HTR-8/SVneo (cell line): ENCODE results near the gene KCNMB2.

ENCODE experiments used
- DNase-seq: peaks from one replicate; pipeline ENCODE4 v3.0.0; 2011; ENCODE audit warnings: low spot score, mixed read lengths; ENCODE audit not compliant: insufficient read length
- FAIRE-seq: peaks from 2 replicates; lab custom pipeline; 2011; peaks lifted over from hg19 to GRCh38; lab: Jason Lieb, UNC

The KCNMB2 gene

GRCh38 chr3:178778589-178778988 is 242.4 kb downstream of the KCNMB2 start:
- DNase-seq = no peak
- FAIRE-seq = no peak

- FAIRE-seq = no peak
- no peak for DNase-seq
These were observed 249.7 kb downstream of the KCNMB2 start for GRCh38 chr3:178785961-178786360.

- no peak for FAIRE-seq
These were observed 251.7 kb downstream of the KCNMB2 start for GRCh38 chr3:178787960-178788359.

GRCh38 chr3:178794711-178795110 is 258.5 kb downstream of the KCNMB2 start:
- FAIRE-seq (no peak), DNase-seq (no peak)

More at GRCh38 chr3:178787960-178788359, 251.7 kb downstream of the KCNMB2 start:
- DNase-seq = no peak

GRCh38 chr3:178795349-178795748 is 259.1 kb downstream of the KCNMB2 start:
- FAIRE-seq (no peak), DNase-seq (no peak)

GRCh38 chr3:178802259-178802658 is 266.0 kb downstream of the KCNMB2 start:
- DNase-seq = no peak
- no peak for FAIRE-seq

GRCh38 chr3:178802993-178803693 is 266.9 kb downstream of the KCNMB2 start:
- no peak for DNase-seq
- no peak for FAIRE-seq

- FAIRE-seq = no peak
- no peak for DNase-seq
These were observed 268.4 kb downstream of the KCNMB2 start for GRCh38 chr3:178804606-178805005.

GRCh38 chr3:178805741-178806140 is 269.5 kb downstream of the KCNMB2 start:
- DNase-seq (no peak), FAIRE-seq (no peak)

GRCh38 chr3:178806651-178807050 is 270.4 kb downstream of the KCNMB2 start:
- FAIRE-seq (no peak), DNase-seq (no peak)

GRCh38 chr3:178807694-178808093 is 271.5 kb downstream of the KCNMB2 start:
- FAIRE-seq (no peak), DNase-seq (no peak)

- DNase-seq = no peak
- FAIRE-seq = no peak
These were observed 272.5 kb downstream of the KCNMB2 start for GRCh38 chr3:178808748-178809147.

GRCh38 chr3:178810181-178810580 is 273.9 kb downstream of the KCNMB2 start:
- DNase-seq = no peak
- no peak for FAIRE-seq

GRCh38 chr3:178822722-178823121 is 286.5 kb downstream of the KCNMB2 start:
- no peak for FAIRE-seq

GRCh38 chr3:178823150-178823549 is 286.9 kb downstream of the KCNMB2 start:
- FAIRE-seq = no peak
- DNase-seq = no peak

More at GRCh38 chr3:178822722-178823121, 286.5 kb downstream of the KCNMB2 start:
- DNase-seq = no peak

- DNase-seq (no peak), FAIRE-seq (no peak)
These were observed 287.5 kb downstream of the KCNMB2 start for GRCh38 chr3:178823591-178824246.

GRCh38 chr3:178826435-178827123 is 290.3 kb downstream of the KCNMB2 start:
- no peak for DNase-seq
- no peak for FAIRE-seq

GRCh38 chr3:178827285-178827856 is 291.1 kb downstream of the KCNMB2 start:
- no peak for DNase-seq
- no peak for FAIRE-seq

- DNase-seq (no peak), FAIRE-seq (no peak)
These were observed 297.5 kb downstream of the KCNMB2 start for GRCh38 chr3:178833695-178834094.

GRCh38 chr3:178835033-178835432 is 298.8 kb downstream of the KCNMB2 start:
- DNase-seq (no peak), FAIRE-seq (no peak)

- FAIRE-seq (no peak), DNase-seq (no peak)
These were observed 301.3 kb downstream of the KCNMB2 start for GRCh38 chr3:178837512-178837911.
